ENCODE results near the gene RBM44.
A peak's percentile ranks its signal among the peaks of the same experiment; 100 is the strongest.

RBM44 gene

GRCh38 chr2:237873897-237874551, 75.4 kb downstream of the RBM44 start:
- DNase-seq, result no peak

- no peak for DNase-seq
These were observed 76.1 kb downstream of the RBM44 start for GRCh38 chr2:237874585-237875161.

- DNase-seq, result no peak
These were observed 76.9 kb downstream of the RBM44 start for GRCh38 chr2:237875256-237876060.

- no peak for DNase-seq
These were observed 77.5 kb downstream of the RBM44 start for GRCh38 chr2:237876061-237876526.

GRCh38 chr2:237876532-237876931, 78.0 kb downstream of the RBM44 start:
- DNase-seq, result no peak

- no peak for DNase-seq
These were observed 78.4 kb downstream of the RBM44 start for GRCh38 chr2:237876951-237877491.

GRCh38 chr2:237877576-237878307, 79.2 kb downstream of the RBM44 start:
- DNase-seq, result no peak

GRCh38 chr2:237878321-237879057, 79.9 kb downstream of the RBM44 start:
- no peak for DNase-seq

GRCh38 chr2:237879058-237879430, 80.5 kb downstream of the RBM44 start:
- DNase-seq, result no peak

GRCh38 chr2:237879991-237880560, 81.5 kb downstream of the RBM44 start:
- DNase-seq, result no peak

GRCh38 chr2:237882510-237883481, 84.2 kb downstream of the RBM44 start:
- peak; percentile 40 for DNase-seq

GRCh38 chr2:237883951-237884446, 85.4 kb downstream of the RBM44 start:
- DNase-seq, result peak; percentile 98

GRCh38 chr2:237884681-237885080, 86.1 kb downstream of the RBM44 start:
- no peak for DNase-seq

- DNase-seq, result no peak
These were observed 86.7 kb downstream of the RBM44 start for GRCh38 chr2:237885111-237885930.

GRCh38 chr2:237885931-237886684, 87.5 kb downstream of the RBM44 start:
- no peak for DNase-seq

- no peak for DNase-seq
These were observed 88.3 kb downstream of the RBM44 start for GRCh38 chr2:237886685-237887481.

GRCh38 chr2:237888389-237888788, 89.8 kb downstream of the RBM44 start:
- no peak for DNase-seq

- DNase-seq, result no peak
These were observed 90.4 kb downstream of the RBM44 start for GRCh38 chr2:237889016-237889415.
